HEK293 (cell line): ENCODE measurements around the gene TEC.

Experiments used
- CTCF ChIP-seq: fragments of 450-650 bp; formaldehyde crosslinking; IDR thresholded peaks from 2 replicates; pipeline ENCODE4 v1.5.1; 2016; ENCODE audit warnings: missing biosample characterization, missing genetic modification characterization
- KLF16 ChIP-seq: fragments of 450-650 bp; formaldehyde crosslinking; IDR thresholded peaks from 2 replicates; pipeline ENCODE4 v1.5.1; 2017; ENCODE audit warnings: missing biosample characterization, missing genetic modification characterization
- REST ChIP-seq: fragments of 450-650 bp; formaldehyde crosslinking; IDR thresholded peaks from 2 replicates; pipeline ENCODE4 v1.5.1; 2016; ENCODE audit warnings: missing biosample characterization, missing genetic modification characterization
- SALL2 ChIP-seq: fragments of 450-650 bp; formaldehyde crosslinking; IDR thresholded peaks from 2 replicates; pipeline ENCODE4 v1.5.0; 2017; ENCODE audit warnings: missing biosample characterization, mild to moderate bottlenecking, missing genetic modification characterization, borderline replicate concordance
- ZBTB26 ChIP-seq: fragments of 450-650 bp; formaldehyde crosslinking; optimal IDR thresholded peaks from 2 replicates; pipeline ENCODE3; 2016; ENCODE audit warnings: missing biosample characterization, mild to moderate bottlenecking, missing genetic modification characterization
- ZNF2 ChIP-seq: fragments of 450-650 bp; formaldehyde crosslinking; IDR thresholded peaks from 2 replicates; pipeline ENCODE4 v1.5.1; 2016; ENCODE audit warnings: missing biosample characterization, missing genetic modification characterization
- ZNF548 ChIP-seq: fragments of 450-650 bp; formaldehyde crosslinking; IDR thresholded peaks from 2 replicates; pipeline ENCODE4 v1.5.1; 2016; ENCODE audit warnings: missing biosample characterization, missing genetic modification characterization
- ZNF549 ChIP-seq: fragments of 450-650 bp; IDR thresholded peaks from 2 replicates; pipeline ENCODE4 v1.5.1; 2018; ENCODE audit warnings: missing biosample characterization, missing genetic modification characterization, mild to moderate bottlenecking, inconsistent platforms, moderate library complexity
- ZNF555 ChIP-seq: fragments of 450-650 bp; formaldehyde crosslinking; conservative IDR thresholded peaks from 2 replicates; pipeline ENCODE4 v1.5.1; 2017; ENCODE audit warnings: missing biosample characterization, mild to moderate bottlenecking, missing genetic modification characterization, inconsistent platforms
- ZNF76 ChIP-seq: fragments of 450-650 bp; formaldehyde crosslinking; IDR thresholded peaks from 2 replicates; pipeline ENCODE4; 2016; ENCODE audit warnings: low read depth, missing biosample characterization, missing genetic modification characterization, borderline replicate concordance
- ZNF776 ChIP-seq: fragments of 450-650 bp; formaldehyde crosslinking; IDR thresholded peaks from 2 replicates; pipeline ENCODE4 v1.5.0; 2017; ENCODE audit warnings: missing biosample characterization, missing genetic modification characterization, borderline replicate concordance

DNA sequence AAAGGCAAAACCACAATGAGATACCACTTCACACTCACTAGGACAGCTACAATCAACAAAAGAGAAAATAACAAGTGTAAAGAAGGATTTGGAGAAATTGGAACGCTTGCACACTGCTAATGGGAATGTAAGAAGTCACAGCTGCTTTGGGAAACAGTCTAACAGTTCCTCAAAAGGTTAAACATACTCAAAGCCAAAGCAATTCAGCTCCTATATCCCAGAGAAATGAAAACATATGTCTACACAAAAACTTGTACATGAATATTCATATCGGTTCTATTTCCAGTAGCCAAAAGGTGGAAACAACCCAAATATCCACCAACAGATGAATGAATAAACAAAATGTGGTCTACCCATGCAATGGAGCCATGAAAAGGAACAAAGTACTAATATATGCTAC lies 64.0 kb downstream of the TEC start:
- TF ChIP-seq ZBTB26 (no peak), CTCF (tag by site-specific recombination) (no peak), ZNF2 (tag by site-specific recombination) (no peak), ZNF76 (tag by site-specific recombination) (no peak), SALL2 (tag by site-specific recombination) (no peak), ZNF549 (tag by site-specific recombination) (no peak), KLF16 (tag by site-specific recombination) (no peak), ZNF555 (tag by site-specific recombination) (no peak), ZNF548 (tag by site-specific recombination) (no peak), ZNF776 (tag by site-specific recombination) (no peak), REST (no peak)
